ENCODE measurements around the gene CBFA2T2. TPM values are rescaled to one million over a fixed set of nuclear protein-coding genes. Genes with fewer than 3 reads are reported as not detected.
"Not testable (repeated sequence)": the region's sequence is repeated elsewhere in the genome, so short reads cannot be mapped to it uniquely, and the experiment has no call there.

The CBFA2T2 gene
- total RNA-seq, 2 donors from 2014 or later = 20.9 to 23.8 TPM

DNA sequence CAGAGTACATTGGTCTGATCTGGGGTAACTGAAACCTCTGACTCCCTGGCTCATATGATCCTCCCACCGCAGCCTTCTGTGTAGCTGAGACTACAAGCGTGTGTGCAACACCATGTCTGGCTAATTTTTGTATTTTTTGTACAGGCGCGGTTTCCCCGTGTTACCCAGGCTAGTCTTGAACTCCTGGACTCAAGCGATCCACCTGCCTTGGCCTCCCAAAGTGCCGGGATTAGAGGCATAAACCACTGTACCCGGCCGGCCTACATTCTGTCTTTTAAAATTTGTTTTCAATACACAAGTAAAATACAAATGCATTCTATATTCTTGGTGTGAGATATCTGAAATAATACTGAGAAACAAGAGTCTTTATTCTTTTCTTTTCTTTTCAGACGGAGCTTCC, 1.7 kb upstream of the CBFA2T2 start:
- no peak overlapping the region for H3K4me3 ChIP-seq
- TF ChIP-seq, protein P1, sequence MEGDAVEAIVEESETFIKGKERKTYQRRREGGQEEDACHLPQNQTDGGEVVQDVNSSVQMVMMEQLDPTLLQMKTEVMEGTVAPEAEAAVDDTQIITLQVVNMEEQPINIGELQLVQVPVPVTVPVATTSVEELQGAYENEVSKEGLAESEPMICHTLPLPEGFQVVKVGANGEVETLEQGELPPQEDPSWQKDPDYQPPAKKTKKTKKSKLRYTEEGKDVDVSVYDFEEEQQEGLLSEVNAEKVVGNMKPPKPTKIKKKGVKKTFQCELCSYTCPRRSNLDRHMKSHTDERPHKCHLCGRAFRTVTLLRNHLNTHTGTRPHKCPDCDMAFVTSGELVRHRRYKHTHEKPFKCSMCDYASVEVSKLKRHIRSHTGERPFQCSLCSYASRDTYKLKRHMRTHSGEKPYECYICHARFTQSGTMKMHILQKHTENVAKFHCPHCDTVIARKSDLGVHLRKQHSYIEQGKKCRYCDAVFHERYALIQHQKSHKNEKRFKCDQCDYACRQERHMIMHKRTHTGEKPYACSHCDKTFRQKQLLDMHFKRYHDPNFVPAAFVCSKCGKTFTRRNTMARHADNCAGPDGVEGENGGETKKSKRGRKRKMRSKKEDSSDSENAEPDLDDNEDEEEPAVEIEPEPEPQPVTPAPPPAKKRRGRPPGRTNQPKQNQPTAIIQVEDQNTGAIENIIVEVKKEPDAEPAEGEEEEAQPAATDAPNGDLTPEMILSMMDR (IDR thresholded peaks at IDR 0.05) = no peak
- no peak overlapping the region for H3K9ac ChIP-seq (ENCODE audit: low read depth in 2 of 2, low read length in 2 of 2)
- H3K4me1 ChIP-seq = no peaks in the 10 kb centered on the region
- no peaks in the 10 kb centered on the region for H3K36me3 ChIP-seq
- H3K9me3 ChIP-seq = no peaks in the 10 kb centered on the region
- H3K27ac ChIP-seq = no peak overlapping the region
- intact Hi-C loops (cut with DNase I) = no loop called here
- DNase-seq = no peak
- H3K27me3 ChIP-seq = no peaks in the 10 kb centered on the region

GRCh38 chr20:33488661-33489494, 1.0 kb upstream of the CBFA2T2 start:
- H3K27ac ChIP-seq = peak overlapping the region; percentile 88
- H3K27me3 ChIP-seq; H3K9me3 ChIP-seq; intact Hi-C loops (cut with DNase I); H3K4me1 ChIP-seq; H3K36me3 ChIP-seq: not testable (repeated sequence)
- peak overlapping the region; percentile 32 for H3K4me3 ChIP-seq
- DNase-seq = peak; percentile 29
- H3K9ac ChIP-seq (ENCODE audit: low read depth in 2 of 2, low read length in 2 of 2) = peak overlapping the region in 1 of 2 donors; percentile 68

GRCh38 chr20:33489495-33490022, 337 bp upstream of the CBFA2T2 start:
- intact Hi-C loops (cut with DNase I) = loop anchor here (10.0 kb wide), 1 partner anchor 95 kb away; no protein-coding TSS in a partner anchor
- TF ChIP-seq, protein P1 (IDR thresholded peaks at IDR 0.05) = no peak
- peak overlapping the region; percentile 32 for H3K4me3 ChIP-seq

DNA sequence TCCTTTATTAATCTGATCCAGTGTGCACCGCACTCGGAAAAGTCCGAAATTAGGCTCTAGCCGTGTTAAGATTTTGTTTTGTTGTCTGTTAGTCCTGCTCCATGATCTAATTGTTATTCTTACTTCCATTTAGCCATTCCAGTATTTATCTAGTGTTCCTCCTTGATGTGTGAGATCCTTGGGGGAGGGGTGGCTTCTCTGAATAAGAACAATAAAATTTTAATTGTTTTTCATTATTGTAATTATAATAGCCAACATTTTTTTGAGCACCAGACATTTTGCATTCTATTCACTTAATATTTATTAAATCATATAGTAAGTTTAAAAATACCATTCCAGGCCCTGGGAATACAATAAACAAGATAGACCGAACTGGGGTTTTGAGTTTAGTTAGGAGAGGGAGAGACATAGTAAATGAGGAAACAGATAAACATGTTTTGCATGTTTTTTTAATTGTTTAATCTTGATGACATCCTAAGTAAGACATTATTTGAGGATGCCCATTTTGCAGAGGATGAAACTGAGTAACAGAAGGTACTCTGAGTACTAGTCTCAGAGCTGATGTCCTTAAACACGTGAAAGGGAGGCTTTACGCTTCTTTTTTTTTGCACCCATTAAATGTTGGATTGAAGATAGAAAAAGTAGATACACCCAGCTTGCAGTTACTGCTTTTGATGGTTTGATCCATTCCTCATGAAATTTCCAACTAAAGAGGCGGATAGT, 1.2 kb downstream of the CBFA2T2 start:
- H3K27me3 ChIP-seq = no peaks in the 10 kb centered on the region
- TF ChIP-seq, protein P1 (IDR thresholded peaks at IDR 0.05) = no peak

More at GRCh38 chr20:33489495-33490022, 337 bp upstream of the CBFA2T2 start:
- Histone ChIP-seq H3K36me3 (no peaks in the 10 kb centered on the region), H3K9ac (ENCODE audit: low read depth in 2 of 2, low read length in 2 of 2) (peak overlapping the region; percentile 66 to 68), H3K27me3 (no peaks in the 10 kb centered on the region), H3K27ac (peak overlapping the region; percentile 88), H3K9me3 (no peaks in the 10 kb centered on the region), H3K4me1 (no peaks in the 10 kb centered on the region)
- DNase-seq = peak; percentile 100

DNA sequence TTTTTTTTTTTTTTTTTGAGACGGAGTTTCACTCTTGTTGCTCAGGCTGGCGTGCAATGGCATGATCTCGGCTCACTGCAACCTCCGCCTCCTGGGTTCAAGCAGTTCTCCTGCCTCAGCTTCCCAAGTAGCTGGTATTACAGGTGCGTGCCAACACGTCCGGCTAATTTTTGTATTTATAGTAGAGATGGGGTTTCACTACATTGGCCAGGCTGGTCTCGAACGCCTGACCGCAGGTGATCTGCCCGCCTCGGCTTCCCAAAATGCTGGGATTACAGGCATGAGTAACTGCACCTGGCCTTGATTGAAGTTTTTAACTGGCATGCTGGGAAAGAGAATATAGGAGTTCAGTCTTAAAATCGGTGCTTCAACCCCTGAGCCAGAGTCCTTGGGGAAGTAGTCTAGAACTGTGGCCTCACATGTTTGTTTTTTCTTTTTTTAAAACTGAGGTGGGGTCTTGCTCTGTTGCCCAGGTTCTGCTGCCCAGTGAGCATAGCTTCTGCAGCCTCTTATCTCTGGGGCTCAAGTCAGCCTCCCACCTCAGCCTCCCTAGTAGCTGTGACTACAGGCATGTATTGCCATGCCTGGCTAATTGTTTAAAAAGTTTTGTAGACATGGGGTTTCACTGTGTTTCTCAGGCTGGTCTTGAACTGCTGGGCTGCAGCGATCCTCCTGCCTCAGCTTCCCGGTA, 3.3 kb downstream of the CBFA2T2 start:
- TF ChIP-seq, protein P1 (IDR thresholded peaks at IDR 0.05) = no peak
- intact Hi-C loops (cut with DNase I) = loop anchor here (10.0 kb wide), 1 partner anchor 92 kb away; no protein-coding TSS in a partner anchor
- Histone ChIP-seq H3K9ac (ENCODE audit: low read depth in 2 of 2, low read length in 2 of 2) (no peak overlapping the region), H3K27ac (no peak overlapping the region), H3K36me3 (no peaks in the 10 kb centered on the region), H3K27me3 (no peaks in the 10 kb centered on the region), H3K4me1 (no peaks in the 10 kb centered on the region), H3K4me3 (no peak overlapping the region), H3K9me3 (no peaks in the 10 kb centered on the region)
- DNase-seq = no peak

More for the DNA sequence above, 1.2 kb downstream of the CBFA2T2 start:
- intact Hi-C loops (cut with DNase I) = loop anchor here (10.0 kb wide), 1 partner anchor 94 kb away; no protein-coding TSS in a partner anchor
- Histone ChIP-seq H3K9ac (ENCODE audit: low read depth in 2 of 2, low read length in 2 of 2) (peak overlapping the region; percentile 92 to 94), H3K27ac (no peak overlapping the region), H3K36me3 (no peaks in the 10 kb centered on the region), H3K9me3 (no peaks in the 10 kb centered on the region), H3K4me3 (peak overlapping the region; percentile 96), H3K4me1 (no peaks in the 10 kb centered on the region)
- DNase-seq = no peak

GRCh38 chr20:33496776-33497175, 6.9 kb downstream of the CBFA2T2 start:
- not testable (repeated sequence) for H3K36me3 ChIP-seq; H3K4me1 ChIP-seq; H3K27me3 ChIP-seq; H3K9ac ChIP-seq (ENCODE audit: low read depth in 2 of 2, low read length in 2 of 2); DNase-seq; H3K4me3 ChIP-seq; H3K27ac ChIP-seq; H3K9me3 ChIP-seq
- intact Hi-C loops (cut with DNase I) = loop anchor here (10.0 kb wide), 1 partner anchor 88 kb away; no protein-coding TSS in a partner anchor

Measured in colonic mucosa (tissue), 4 donors.